ENCODE measurements around the gene ROR1. TPM values are rescaled to one million over a fixed set of nuclear protein-coding genes. Genes with fewer than 3 reads are reported as not detected.

Gene ROR1
- total RNA-seq, 1 experiment from 2014 or later = 37.2 TPM

DNA sequence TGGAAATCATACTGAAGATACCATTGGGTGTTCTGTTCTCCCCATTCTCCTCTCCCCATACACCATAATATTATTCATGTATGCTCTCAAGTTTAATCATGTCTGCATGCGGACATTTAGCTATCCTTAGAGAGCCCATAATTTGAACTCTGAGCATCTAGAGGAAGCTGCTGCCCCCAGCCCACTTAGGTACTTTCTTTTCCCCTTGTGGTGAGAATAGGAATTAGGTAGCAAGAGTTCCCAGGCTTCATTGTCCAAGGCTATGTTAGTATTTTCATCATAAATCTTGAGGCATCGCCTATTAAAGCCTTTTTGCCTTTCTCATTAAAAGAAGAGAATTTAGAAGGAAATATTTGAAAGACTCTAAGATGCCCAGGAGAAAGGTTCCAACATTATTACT is 96.3 kb downstream of the ROR1 start:
- no peak for DNase-seq
- Histone ChIP-seq H3K36me3 (ENCODE audit: control insufficient read depth, insufficient read depth, low read length) (no peaks in the 10 kb centered on the region), H3K4me3 (ENCODE audit: low read depth, low read length) (no peak overlapping the region), H3K9me3 (no peaks in the 10 kb centered on the region), H3K4me1 (no peaks in the 10 kb centered on the region), H3K27me3 (replicated peaks; ENCODE audit: control insufficient read depth, insufficient read depth, low read length) (no peaks in the 10 kb centered on the region)
- no peaks in the 10 kb centered on the region for H3K36me3 Mint-ChIP-seq (ENCODE audit: insufficient read depth, unreplicated experiment)
- TF ChIP-seq, protein P1, sequence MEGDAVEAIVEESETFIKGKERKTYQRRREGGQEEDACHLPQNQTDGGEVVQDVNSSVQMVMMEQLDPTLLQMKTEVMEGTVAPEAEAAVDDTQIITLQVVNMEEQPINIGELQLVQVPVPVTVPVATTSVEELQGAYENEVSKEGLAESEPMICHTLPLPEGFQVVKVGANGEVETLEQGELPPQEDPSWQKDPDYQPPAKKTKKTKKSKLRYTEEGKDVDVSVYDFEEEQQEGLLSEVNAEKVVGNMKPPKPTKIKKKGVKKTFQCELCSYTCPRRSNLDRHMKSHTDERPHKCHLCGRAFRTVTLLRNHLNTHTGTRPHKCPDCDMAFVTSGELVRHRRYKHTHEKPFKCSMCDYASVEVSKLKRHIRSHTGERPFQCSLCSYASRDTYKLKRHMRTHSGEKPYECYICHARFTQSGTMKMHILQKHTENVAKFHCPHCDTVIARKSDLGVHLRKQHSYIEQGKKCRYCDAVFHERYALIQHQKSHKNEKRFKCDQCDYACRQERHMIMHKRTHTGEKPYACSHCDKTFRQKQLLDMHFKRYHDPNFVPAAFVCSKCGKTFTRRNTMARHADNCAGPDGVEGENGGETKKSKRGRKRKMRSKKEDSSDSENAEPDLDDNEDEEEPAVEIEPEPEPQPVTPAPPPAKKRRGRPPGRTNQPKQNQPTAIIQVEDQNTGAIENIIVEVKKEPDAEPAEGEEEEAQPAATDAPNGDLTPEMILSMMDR (IDR thresholded peaks at IDR 0.05; ENCODE audit: insufficient read depth in 1 of 2, low read depth in 1 of 2, low read length in 1 of 2, severe bottlenecking in 1 of 2, unreplicated experiment in 1 of 2) = no peak
- H3K4me1 Mint-ChIP-seq (ENCODE audit: low read depth, unreplicated experiment) = peaks cover 12% of the 10 kb centered on the region
- no peak overlapping the region for H3K4me3 Mint-ChIP-seq (ENCODE audit: unreplicated experiment)
- peak overlapping the region; percentile 22 for H3K27ac Mint-ChIP-seq (ENCODE audit: unreplicated experiment)
- ChIA-PET POLR2A (no interaction called here), CTCF (no interaction called here)
- BruUV-seq (replicated peaks) = no TSS peak
- H3K9me3 Mint-ChIP-seq (ENCODE audit: unreplicated experiment) = no peaks in the 10 kb centered on the region
- intact Hi-C loops (cut with micrococcal nuclease; ENCODE audit: unreplicated experiment) = no loop called here
- H3K27me3 Mint-ChIP-seq (ENCODE audit: insufficient read depth, unreplicated experiment) = no peaks in the 10 kb centered on the region

DNA sequence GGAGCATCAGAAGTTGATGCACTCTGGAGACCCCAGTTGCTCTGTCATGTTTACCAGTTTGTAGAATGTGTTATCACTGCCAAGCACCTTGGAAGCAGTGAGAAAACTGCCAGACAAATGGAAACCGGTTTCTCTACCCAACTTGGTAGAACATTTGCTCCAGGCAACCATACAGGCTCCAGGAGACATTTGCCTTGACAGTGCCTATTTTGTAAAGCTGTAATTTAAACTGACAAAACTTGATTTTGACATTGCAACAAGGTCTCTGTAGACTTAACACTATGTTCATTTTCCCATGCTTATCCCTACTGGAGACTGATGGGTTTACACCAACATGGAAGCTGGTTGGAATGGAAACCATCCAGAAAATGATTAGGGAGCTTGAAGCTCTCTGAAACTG is 97.6 kb downstream of the ROR1 start:
- Mint-ChIP-seq H3K4me1 (ENCODE audit: low read depth, unreplicated experiment) (peaks cover 12% of the 10 kb centered on the region), H3K36me3 (ENCODE audit: insufficient read depth, unreplicated experiment) (no peaks in the 10 kb centered on the region), H3K4me3 (ENCODE audit: unreplicated experiment) (no peak overlapping the region), H3K9me3 (ENCODE audit: unreplicated experiment) (no peaks in the 10 kb centered on the region), H3K27ac (ENCODE audit: unreplicated experiment) (no peak overlapping the region), H3K27me3 (ENCODE audit: insufficient read depth, unreplicated experiment) (no peaks in the 10 kb centered on the region)
- BruUV-seq (replicated peaks) = no TSS peak
- Histone ChIP-seq H3K27me3 (replicated peaks; ENCODE audit: control insufficient read depth, insufficient read depth, low read length) (no peaks in the 10 kb centered on the region), H3K36me3 (ENCODE audit: control insufficient read depth, insufficient read depth, low read length) (no peaks in the 10 kb centered on the region), H3K4me3 (ENCODE audit: low read depth, low read length) (no peak overlapping the region), H3K9me3 (no peaks in the 10 kb centered on the region), H3K4me1 (0 out of 2 replicates have a peak, but pooled peaks cover 4% of the 10 kb centered on the region)
- ChIA-PET POLR2A (no interaction called here), CTCF (no interaction called here)
- intact Hi-C loops (cut with micrococcal nuclease; ENCODE audit: unreplicated experiment) = no loop called here
- DNase-seq = no peak
- TF ChIP-seq, protein P1 (IDR thresholded peaks at IDR 0.05; ENCODE audit: insufficient read depth in 1 of 2, low read depth in 1 of 2, low read length in 1 of 2, severe bottlenecking in 1 of 2, unreplicated experiment in 1 of 2) = no peak

DNA sequence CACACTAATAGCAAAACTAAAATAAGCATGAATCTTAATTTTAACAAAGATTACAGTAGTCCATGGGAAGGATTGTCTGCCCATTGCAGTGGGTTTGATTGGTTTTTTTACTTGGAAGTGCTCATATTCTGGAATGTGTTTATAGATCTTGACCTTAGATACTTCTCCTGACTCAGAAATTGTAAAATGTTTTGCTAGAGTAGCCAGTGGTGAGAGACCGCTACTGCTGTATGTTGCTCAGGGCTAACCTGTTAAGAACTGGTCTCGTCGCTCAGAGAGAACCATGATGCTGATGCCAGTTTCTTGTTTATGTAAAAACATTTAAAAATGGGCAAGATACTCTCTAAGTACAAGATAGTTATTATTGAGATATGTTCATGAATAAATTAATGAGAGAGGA is 99.9 kb downstream of the ROR1 start:
- ChIA-PET CTCF (no interaction called here), POLR2A (no interaction called here)
- no peak for DNase-seq
- no peaks in the 10 kb centered on the region for H3K27me3 ChIP-seq (replicated peaks; ENCODE audit: control insufficient read depth, insufficient read depth, low read length)
- Mint-ChIP-seq H3K9me3 (ENCODE audit: unreplicated experiment) (no peaks in the 10 kb centered on the region), H3K27ac (ENCODE audit: unreplicated experiment) (no peak overlapping the region), H3K36me3 (ENCODE audit: insufficient read depth, unreplicated experiment) (peaks cover 5% of the 10 kb centered on the region), H3K4me3 (ENCODE audit: unreplicated experiment) (no peak overlapping the region), H3K27me3 (ENCODE audit: insufficient read depth, unreplicated experiment) (no peaks in the 10 kb centered on the region), H3K4me1 (ENCODE audit: low read depth, unreplicated experiment) (peaks cover 8% of the 10 kb centered on the region)
- no peak overlapping the region for H3K4me3 ChIP-seq (ENCODE audit: low read depth, low read length)
- intact Hi-C loops (cut with micrococcal nuclease; ENCODE audit: unreplicated experiment) = no loop called here
- no peaks in the 10 kb centered on the region for H3K36me3 ChIP-seq (ENCODE audit: control insufficient read depth, insufficient read depth, low read length)
- no TSS peak for BruUV-seq (replicated peaks)
- H3K9me3 ChIP-seq = no peaks in the 10 kb centered on the region
- TF ChIP-seq, protein P1 (IDR thresholded peaks at IDR 0.05; ENCODE audit: insufficient read depth in 1 of 2, low read depth in 1 of 2, low read length in 1 of 2, severe bottlenecking in 1 of 2, unreplicated experiment in 1 of 2) = no peak
- 0 out of 2 replicates have a peak, but pooled peaks cover 4% of the 10 kb centered on the region for H3K4me1 ChIP-seq

Measured in Caco-2 (cell line).